PFSK-1 (cell line): ENCODE measurements around the gene CA9.

Experiments used
- FOXP2 ChIP-seq: optimal IDR thresholded peaks from 2 replicates; pipeline ENCODE3; 2011; ENCODE audit warnings: borderline replicate concordance, control low read depth, inconsistent platforms; ENCODE audit not compliant: insufficient read depth; ENCODE audit errors: extremely low read length, extremely low read depth
- POLR2AphosphoS5 ChIP-seq: IDR thresholded peaks from 2 replicates; pipeline ENCODE4 v1.6.1; 2012; ENCODE audit warnings: low read depth, mild to moderate bottlenecking, control low read depth, low read length, moderate library complexity
- REST ChIP-seq, 2 experiments: IDR thresholded peaks; 2 replicates each; pipeline versions ENCODE4 v1.6.1 to v1.8.0; 2011 to 2012; ENCODE audit warnings: low read depth in 2 of 2, low read length in 2 of 2, control low read depth in 1 of 2, inconsistent platforms in 1 of 2, mild to moderate bottlenecking in 1 of 2, moderate library complexity in 1 of 2; ENCODE audit not compliant: insufficient read depth in 1 of 2
- SIN3A ChIP-seq: IDR thresholded peaks from 2 replicates; pipeline ENCODE4 v1.6.1; 2012; ENCODE audit warnings: mild to moderate bottlenecking, low read length, moderate library complexity, borderline replicate concordance; ENCODE audit not compliant: insufficient read depth
- TAF1 ChIP-seq: IDR thresholded peaks from 2 replicates; pipeline ENCODE4 v1.6.1; 2012; ENCODE audit warnings: low read length, control low read depth, borderline replicate concordance; ENCODE audit not compliant: insufficient read depth

Gene CA9

GRCh38 chr9:35653611-35654010, 20.1 kb upstream of the CA9 start:
- TF ChIP-seq TAF1 = no peak
- TF ChIP-seq SIN3A = no peak
- no peak for TF ChIP-seq FOXP2
- no peak for TF ChIP-seq REST (IDR thresholded peaks at IDR 0.05; ENCODE audit: insufficient read depth in 1 of 2, low read depth in 2 of 2, low read length in 2 of 2)
- TF ChIP-seq POLR2AphosphoS5 = no peak

- TF ChIP-seq POLR2AphosphoS5 = no peak
- TF ChIP-seq SIN3A = no peak
- TF ChIP-seq TAF1 = no peak
- no peak for TF ChIP-seq FOXP2
- TF ChIP-seq REST (IDR thresholded peaks at IDR 0.05; ENCODE audit: insufficient read depth in 1 of 2, low read depth in 2 of 2, low read length in 2 of 2) = no peak
Observed at GRCh38 chr9:35656348-35656747, 17.4 kb upstream of the CA9 start.

- TF ChIP-seq TAF1 = no peak
- no peak for TF ChIP-seq FOXP2
- no peak for TF ChIP-seq POLR2AphosphoS5
- no peak for TF ChIP-seq SIN3A
- no peak for TF ChIP-seq REST (IDR thresholded peaks at IDR 0.05; ENCODE audit: insufficient read depth in 1 of 2, low read depth in 2 of 2, low read length in 2 of 2)
Observed at GRCh38 chr9:35656831-35657545, 16.7 kb upstream of the CA9 start.

- no peak for TF ChIP-seq TAF1
- TF ChIP-seq SIN3A = peak; percentile 44; the same call in 1 of the 2 replicates
- peak; percentile 92 for TF ChIP-seq FOXP2
- TF ChIP-seq REST (IDR thresholded peaks at IDR 0.05; ENCODE audit: insufficient read depth in 1 of 2, low read depth in 2 of 2, low read length in 2 of 2) = no peak
- TF ChIP-seq POLR2AphosphoS5 = no peak
Observed at GRCh38 chr9:35657546-35658136, 16.1 kb upstream of the CA9 start, which contains the start of gene RMRP. TSS of gene RMRP (minus strand) at chr9:35658019.
